Esophagus muscularis mucosa (tissue), 4 donors: ENCODE data around the gene GRIP1. TPM values are rescaled to one million over a fixed set of nuclear protein-coding genes. Genes with fewer than 3 reads are reported as not detected.

Experiments
- DNase-seq: peaks from one replicate; pipeline ENCODE4 v3.0.0-alpha.2; 2017; ENCODE audit errors: extremely low spot score
- H3K27ac ChIP-seq, 4 donors: fragments of 200-600 bp; sonication (generic); replicated peaks in 1 of 4; 1 replicate in 3 of 4; 2 replicates in 1 of 4; pipeline ENCODE4 v1.5.1; 2016 to 2019; ENCODE audit warnings: mild to moderate bottlenecking in 1 of 4
- H3K27me3 ChIP-seq, 4 donors: fragments of 200-600 bp; sonication (generic); one replicate each; pipeline versions ENCODE4 v1.5.1 to v1.6.0; 2016 to 2019
- H3K36me3 ChIP-seq, 4 donors: fragments of 200-600 bp; sonication (generic); one replicate each; pipeline ENCODE4 v1.5.1; 2016 to 2019
- H3K4me1 ChIP-seq, 4 donors: fragments of 200-600 bp; sonication (generic); one replicate each; pipeline ENCODE4 v1.5.1; 2016 to 2019
- H3K4me3 ChIP-seq, 4 donors: fragments of 200-600 bp; sonication (generic); 1 replicate in 2 of 4; 2 replicates in 2 of 4; pipeline ENCODE4 v1.5.1; 2016 to 2019; ENCODE audit warnings: mild to moderate bottlenecking in 4 of 4, moderate library complexity in 1 of 4
- H3K9me3 ChIP-seq, 4 donors: fragments of 200-600 bp; sonication (generic); 1 replicate in 3 of 4; 2 replicates in 1 of 4; pipeline ENCODE4 v1.5.1; 2016 to 2019
- EP300 ChIP-seq: sonication (generic); formaldehyde crosslinking; IDR thresholded peaks from one replicate; pipeline ENCODE4 v1.6.1; 2017; ENCODE audit warnings: antibody characterized with exemption
- POLR2A ChIP-seq: fragments of 450-650 bp; IDR thresholded peaks from one replicate; pipeline ENCODE4 v1.6.1; 2017; ENCODE audit warnings: antibody characterized with exemption, moderate library complexity, mild to moderate bottlenecking, low read depth
- POLR2AphosphoS5 ChIP-seq, 2 donors: sonication (generic); formaldehyde crosslinking; IDR thresholded peaks; one replicate each; pipeline ENCODE4 v1.6.1; 2017; ENCODE audit warnings: antibody characterized with exemption in 2 of 2
- WGBS: methylation state at CpG from one replicate; pipeline ENCODE4 v1.1.5; 2018; 5-methylcytosine and 5-hydroxymethylcytosine counted together
- intact Hi-C: fragments of 100-400 bp; cut with DNase I; formaldehyde crosslinking; loops from one replicate; pipeline ENCODE4 v1.15.1; 2023
- total RNA-seq, 4 donors: library from RNA; depleted of rRNA; stranded (reverse); fragments of >200 nt; gene quantifications; one replicate each; pipeline versions ENCODE4 v1.1.0 to v1.2.1, GENCODE V29; 2016
- TF ChIP-seq, protein P1 (sequence below), 3 experiments: fragments of 200-600 bp in 2 of 3; fragments of 450-650 bp in 1 of 3; sonication (generic) in 2 of 3; IDR thresholded peaks; one replicate each; pipeline ENCODE4 v1.5.1; 2017 to 2019; ENCODE audit warnings: antibody characterized with exemption in 3 of 3, mild to moderate bottlenecking in 2 of 3, moderate library complexity in 1 of 3

Gene GRIP1
- total RNA-seq, 4 donors from 2014 or later = 12.5 to 15.2 (median 13.6) TPM

DNA sequence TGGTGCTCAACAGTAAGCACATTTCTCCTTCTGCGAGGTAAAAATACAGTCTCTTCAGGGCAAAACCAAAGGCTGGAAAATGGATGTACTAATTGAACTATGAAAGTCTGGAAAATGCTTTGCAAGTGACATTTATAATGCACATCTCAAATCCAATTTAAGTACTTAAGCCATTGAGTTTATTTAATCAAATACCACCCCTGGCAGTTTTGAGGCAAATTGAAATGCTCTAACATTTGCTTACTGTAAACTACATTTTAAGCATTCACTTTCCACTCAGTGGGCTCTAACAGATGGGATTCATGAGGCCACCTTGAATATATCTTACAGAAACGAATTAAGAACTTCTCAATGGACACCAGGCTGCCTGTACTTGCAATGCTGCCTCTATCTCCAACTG is 306.9 kb downstream of the GRIP1 start:
- DNase-seq = no peak
- TF ChIP-seq POLR2A (no peak), EP300 (no peak), POLR2AphosphoS5 (IDR thresholded peaks at IDR 0.05) (no peak)
- TF ChIP-seq, protein P1, sequence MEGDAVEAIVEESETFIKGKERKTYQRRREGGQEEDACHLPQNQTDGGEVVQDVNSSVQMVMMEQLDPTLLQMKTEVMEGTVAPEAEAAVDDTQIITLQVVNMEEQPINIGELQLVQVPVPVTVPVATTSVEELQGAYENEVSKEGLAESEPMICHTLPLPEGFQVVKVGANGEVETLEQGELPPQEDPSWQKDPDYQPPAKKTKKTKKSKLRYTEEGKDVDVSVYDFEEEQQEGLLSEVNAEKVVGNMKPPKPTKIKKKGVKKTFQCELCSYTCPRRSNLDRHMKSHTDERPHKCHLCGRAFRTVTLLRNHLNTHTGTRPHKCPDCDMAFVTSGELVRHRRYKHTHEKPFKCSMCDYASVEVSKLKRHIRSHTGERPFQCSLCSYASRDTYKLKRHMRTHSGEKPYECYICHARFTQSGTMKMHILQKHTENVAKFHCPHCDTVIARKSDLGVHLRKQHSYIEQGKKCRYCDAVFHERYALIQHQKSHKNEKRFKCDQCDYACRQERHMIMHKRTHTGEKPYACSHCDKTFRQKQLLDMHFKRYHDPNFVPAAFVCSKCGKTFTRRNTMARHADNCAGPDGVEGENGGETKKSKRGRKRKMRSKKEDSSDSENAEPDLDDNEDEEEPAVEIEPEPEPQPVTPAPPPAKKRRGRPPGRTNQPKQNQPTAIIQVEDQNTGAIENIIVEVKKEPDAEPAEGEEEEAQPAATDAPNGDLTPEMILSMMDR (IDR thresholded peaks at IDR 0.05) = no peak
- intact Hi-C loops = no loop called here
- H3K36me3 ChIP-seq = peaks cover 0 to 16% (median 3%) of the 10 kb centered on the region in 4 donors
- H3K4me3 ChIP-seq = no peak overlapping the region
- no peaks in the 10 kb centered on the region for H3K9me3 ChIP-seq
- H3K27ac ChIP-seq = no peak overlapping the region
- 85% methylated on average over 2 of the region's 2 CpGs for WGBS
- H3K27me3 ChIP-seq = no peaks in the 10 kb centered on the region
- no peaks in the 10 kb centered on the region for H3K4me1 ChIP-seq

DNA sequence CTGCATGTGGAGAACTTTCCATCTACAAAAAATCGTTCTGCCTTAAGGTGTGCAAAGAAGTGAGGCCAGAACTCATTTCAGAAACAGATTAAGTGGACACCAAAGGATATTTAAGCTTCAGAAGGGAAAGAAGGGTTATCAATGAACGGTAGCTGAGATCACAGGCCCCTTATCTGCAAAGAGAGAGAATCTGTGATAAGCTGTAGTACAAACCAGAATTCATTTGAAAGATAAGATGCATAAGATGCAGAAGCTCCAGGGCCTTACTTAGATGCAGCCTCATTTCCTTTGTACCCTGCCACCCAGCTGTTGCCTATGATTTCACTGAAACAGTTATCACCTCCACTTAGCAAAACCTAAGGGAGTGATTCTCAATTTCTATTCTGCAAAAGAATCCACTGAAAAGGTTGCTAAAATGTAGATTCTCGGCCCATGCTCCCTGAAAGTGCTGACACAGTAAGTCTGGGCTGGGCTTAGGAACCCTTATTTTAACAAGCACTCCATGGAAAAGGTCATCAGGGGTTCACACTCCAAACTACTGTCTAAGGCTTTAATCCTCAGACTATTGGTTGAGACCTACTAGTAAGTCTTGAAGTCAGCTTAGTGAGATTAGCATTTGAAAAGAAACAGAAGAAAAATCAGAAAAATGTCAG is 311.7 kb downstream of the GRIP1 start:
- Histone ChIP-seq H3K36me3 (peaks cover 0 to 12% (median 3%) of the 10 kb centered on the region in 4 donors), H3K4me3 (no peak overlapping the region), H3K27ac (no peak overlapping the region), H3K27me3 (no peaks in the 10 kb centered on the region), H3K4me1 (no peaks in the 10 kb centered on the region), H3K9me3 (no peaks in the 10 kb centered on the region)
- TF ChIP-seq POLR2A (no peak), POLR2AphosphoS5 (IDR thresholded peaks at IDR 0.05) (no peak), EP300 (no peak)
- TF ChIP-seq, protein P1 (IDR thresholded peaks at IDR 0.05) = no peak
- DNase-seq = no peak
- intact Hi-C loops = no loop called here
- WGBS = 80% methylated on average over 3 of the region's 3 CpGs

DNA sequence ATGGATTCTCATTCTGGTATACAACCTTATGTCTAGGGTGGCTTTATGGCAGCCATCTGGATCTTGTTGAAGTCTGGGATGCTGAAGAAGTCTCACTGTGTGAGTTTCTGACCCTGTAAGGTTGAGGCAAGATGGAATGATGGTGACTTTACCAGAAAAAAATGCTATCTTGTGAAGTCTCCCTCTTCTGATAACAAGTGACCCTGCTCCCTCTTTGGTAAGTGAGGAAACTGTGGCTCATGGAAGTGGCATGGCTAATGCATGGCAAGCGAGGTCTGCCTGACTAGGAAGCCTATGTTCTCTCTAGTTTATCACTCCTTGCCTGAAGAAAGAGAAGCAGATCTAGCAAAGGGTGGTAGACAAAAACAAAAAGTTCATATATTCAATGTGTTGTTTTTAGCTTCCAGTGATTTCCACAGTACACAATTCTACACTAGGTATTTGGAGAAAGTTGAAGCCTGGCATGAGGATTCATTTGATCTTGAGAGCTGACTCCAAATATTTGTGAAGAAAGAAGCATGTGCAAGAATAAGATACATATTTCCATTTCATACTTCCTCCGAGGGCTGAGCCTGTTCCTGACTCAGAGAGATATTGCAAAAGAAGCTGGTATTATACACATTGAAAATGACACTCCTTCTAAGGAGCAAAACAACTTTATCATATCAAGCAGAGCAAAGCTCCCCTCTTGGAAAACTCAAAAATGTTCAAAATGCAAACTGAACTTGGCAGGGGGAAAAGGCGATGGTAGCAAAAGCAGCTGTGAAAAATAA is 313.0 kb downstream of the GRIP1 start:
- no peaks in the 10 kb centered on the region for H3K4me1 ChIP-seq
- peaks cover 0 to 3% (median 0%) of the 10 kb centered on the region in 4 donors for H3K36me3 ChIP-seq
- no peaks in the 10 kb centered on the region for H3K27me3 ChIP-seq
- intact Hi-C loops = no loop called here
- no peaks in the 10 kb centered on the region for H3K9me3 ChIP-seq
- WGBS = 78% methylated on average over 3 of the region's 3 CpGs
- no peak overlapping the region for H3K4me3 ChIP-seq
- no peak overlapping the region for H3K27ac ChIP-seq
- DNase-seq = no peak
- TF ChIP-seq POLR2AphosphoS5 (IDR thresholded peaks at IDR 0.05) (no peak), POLR2A (no peak)

DNA sequence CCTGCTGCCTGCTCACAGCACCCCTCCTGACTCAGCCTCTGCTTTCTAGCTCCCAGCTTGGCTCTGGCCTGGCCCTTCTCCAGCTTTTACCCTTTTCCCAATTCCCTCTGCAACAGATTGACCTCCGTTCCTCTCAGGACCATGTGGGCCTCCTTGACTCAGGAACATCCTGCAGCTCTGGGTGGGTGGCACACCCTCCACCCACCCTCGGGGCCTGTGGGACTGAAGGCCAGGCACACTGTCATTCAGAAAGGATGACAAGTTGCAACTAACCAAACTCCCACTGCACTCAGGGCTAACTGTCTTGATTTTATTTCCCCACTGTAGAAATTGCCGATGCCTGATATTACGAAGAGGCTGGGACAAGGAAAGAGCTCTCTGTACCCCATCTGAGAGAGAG is 317.2 kb downstream of the GRIP1 start:
- DNase-seq = no peak
- no peaks in the 10 kb centered on the region for H3K27me3 ChIP-seq
- no peaks in the 10 kb centered on the region for H3K36me3 ChIP-seq
- H3K4me1 ChIP-seq = no peaks in the 10 kb centered on the region
- H3K27ac ChIP-seq = no peak overlapping the region
- no peaks in the 10 kb centered on the region for H3K9me3 ChIP-seq
- TF ChIP-seq, protein P1 (IDR thresholded peaks at IDR 0.05) = no peak
- no peak for TF ChIP-seq POLR2AphosphoS5 (IDR thresholded peaks at IDR 0.05)
- TF ChIP-seq POLR2A = no peak
- TF ChIP-seq EP300 = no peak
- intact Hi-C loops = no loop called here
- 95% methylated on average over 4 of the region's 4 CpGs for WGBS
- H3K4me3 ChIP-seq = no peak overlapping the region

DNA sequence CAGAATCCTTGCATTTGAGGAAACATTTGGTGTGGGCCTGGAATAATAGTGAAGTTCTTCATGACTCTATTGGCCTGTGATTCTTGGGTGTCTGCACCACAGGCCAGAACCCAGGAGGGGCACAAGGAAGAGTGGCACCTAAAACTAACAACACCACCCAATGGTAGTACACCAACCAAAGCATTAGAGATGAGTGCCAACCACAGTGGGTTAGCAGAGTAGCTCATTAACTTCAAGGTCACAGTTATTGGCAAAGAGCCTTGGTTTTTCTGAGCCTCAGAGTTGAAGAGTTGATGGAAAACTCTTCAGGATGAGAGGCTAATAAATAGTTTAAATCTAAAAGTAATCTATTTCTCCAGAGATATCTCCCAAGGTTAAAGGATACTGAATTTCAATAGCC is 319.6 kb downstream of the GRIP1 start:
- no peaks in the 10 kb centered on the region for H3K9me3 ChIP-seq
- TF ChIP-seq POLR2A = no peak
- no peak overlapping the region for H3K4me3 ChIP-seq
- no peak for DNase-seq
- no peak overlapping the region for H3K27ac ChIP-seq
- intact Hi-C loops = no loop called here
- no peaks in the 10 kb centered on the region for H3K27me3 ChIP-seq
- H3K36me3 ChIP-seq = no peaks in the 10 kb centered on the region
- no peaks in the 10 kb centered on the region for H3K4me1 ChIP-seq
